GM18502 (cell line): ENCODE data around the gene SPSB2.
"Not testable (repeated sequence)": the region's sequence is repeated elsewhere in the genome, so short reads cannot be mapped to it uniquely, and the experiment has no call there.

Experiments used
- ATAC-seq: cut with Tn5 transposase; IDR thresholded peaks from one replicate; pipeline ENCODE4 v1.9.1; 2021; ENCODE audit warnings: mild to moderate bottlenecking; ENCODE audit not compliant: unreplicated experiment, poor library complexity

SPSB2 gene

GRCh38 chr12:6873094-6874014, at the start of gene SPSB2:
TSS of gene SPSB2 (minus strand) at chr12:6873303. CDS start at chr12:6872901, 402 bp downstream.
- ATAC-seq = peak; percentile 74

- no peak for ATAC-seq
Measured at GRCh38 chr12:6921996-6922946, 49.2 kb upstream of the SPSB2 start.

GRCh38 chr12:6921539-6921938, 48.4 kb upstream of the SPSB2 start:
- ATAC-seq = no peak

- ATAC-seq = no peak
Measured at GRCh38 chr12:6919588-6919987, 46.5 kb upstream of the SPSB2 start.

- no peak for ATAC-seq
Measured at GRCh38 chr12:6917491-6918231, 44.6 kb upstream of the SPSB2 start.

- ATAC-seq = no peak
Measured at GRCh38 chr12:6916426-6917200, 43.5 kb upstream of the SPSB2 start.

GRCh38 chr12:6915789-6916285, 42.7 kb upstream of the SPSB2 start:
- ATAC-seq = no peak

GRCh38 chr12:6914947-6915788, 42.1 kb upstream of the SPSB2 start:
- no peak for ATAC-seq

GRCh38 chr12:6914246-6914946, 41.3 kb upstream of the SPSB2 start, which contains the start of gene ENO2:
TSS of gene ENO2 (plus strand) at chr12:6914580. CDS start at chr12:6915833, 1,253 bp downstream.
- ATAC-seq = peak; percentile 80

GRCh38 chr12:6912164-6912935, 39.2 kb upstream of the SPSB2 start:
- no peak for ATAC-seq

GRCh38 chr12:6909421-6910145, 36.5 kb upstream of the SPSB2 start:
- ATAC-seq = no peak

- not testable (repeated sequence) for ATAC-seq
Measured at GRCh38 chr12:6908141-6908540, 35.0 kb upstream of the SPSB2 start.

GRCh38 chr12:6905414-6906040, 32.4 kb upstream of the SPSB2 start:
- ATAC-seq = no peak

GRCh38 chr12:6904280-6905276, 31.5 kb upstream of the SPSB2 start, which contains the start of gene LRRC23:
TSS of gene LRRC23 (plus strand) at chr12:6904822. CDS start at chr12:6905634, 812 bp downstream.
- peak; percentile 95 for ATAC-seq

GRCh38 chr12:6903722-6904121, 30.6 kb upstream of the SPSB2 start:
- ATAC-seq = no peak
